Left ventricle myocardium inferior (tissue), 1 donor: ENCODE data around the gene RAB11FIP4. TPM values are rescaled to one million over a fixed set of nuclear protein-coding genes. Genes with fewer than 3 reads are reported as not detected.

Experiments
- DNase-seq: peaks from one replicate; pipeline ENCODE4 v3.0.0-alpha.2; 2020
- H3K27ac ChIP-seq: fragments of 200-600 bp; replicated peaks from 2 replicates; pipeline ENCODE4 v1.8.0; 2021
- H3K27me3 ChIP-seq: fragments of 200-600 bp; 2 replicates; pipeline ENCODE4 v1.8.0; 2021; ENCODE audit warnings: low read depth
- H3K36me3 ChIP-seq: fragments of 200-600 bp; 2 replicates; pipeline ENCODE4 v1.8.0; 2021
- H3K4me1 ChIP-seq: fragments of 200-600 bp; 2 replicates; pipeline ENCODE4 v1.8.0; 2021
- H3K4me3 ChIP-seq: fragments of 200-600 bp; 2 replicates; pipeline ENCODE4 v1.8.0; 2021; ENCODE audit warnings: mild to moderate bottlenecking, moderate library complexity
- H3K9me3 ChIP-seq: fragments of 200-600 bp; replicated peaks from 2 replicates; pipeline ENCODE4 v1.8.0; 2021
- intact Hi-C: fragments of 100-400 bp; cut with micrococcal nuclease; formaldehyde crosslinking; loops from one replicate; pipeline ENCODE4 v1.11.0; 2022
- total RNA-seq: library from RNA; stranded (reverse); fragmentation: NEBNext Ultra II Directional; extraction: Animal tissue kit (Norgen Biotek cat#: 25700); gene quantifications from one replicate; pipeline ENCODE4 v1.2.1, GENCODE V29; 2021
- TF ChIP-seq, protein P1 (sequence below): fragments of 200-600 bp; IDR thresholded peaks from 2 replicates; pipeline ENCODE4 v1.8.0; 2021; ENCODE audit warnings: antibody characterized with exemption, mild to moderate bottlenecking, borderline replicate concordance
- donor health status: DM: no; HTN: yes; CAD: no; lungs with severe emphysema.

RAB11FIP4 gene
- total RNA-seq, 1 donor from 2014 or later, result 8.3 TPM

DNA sequence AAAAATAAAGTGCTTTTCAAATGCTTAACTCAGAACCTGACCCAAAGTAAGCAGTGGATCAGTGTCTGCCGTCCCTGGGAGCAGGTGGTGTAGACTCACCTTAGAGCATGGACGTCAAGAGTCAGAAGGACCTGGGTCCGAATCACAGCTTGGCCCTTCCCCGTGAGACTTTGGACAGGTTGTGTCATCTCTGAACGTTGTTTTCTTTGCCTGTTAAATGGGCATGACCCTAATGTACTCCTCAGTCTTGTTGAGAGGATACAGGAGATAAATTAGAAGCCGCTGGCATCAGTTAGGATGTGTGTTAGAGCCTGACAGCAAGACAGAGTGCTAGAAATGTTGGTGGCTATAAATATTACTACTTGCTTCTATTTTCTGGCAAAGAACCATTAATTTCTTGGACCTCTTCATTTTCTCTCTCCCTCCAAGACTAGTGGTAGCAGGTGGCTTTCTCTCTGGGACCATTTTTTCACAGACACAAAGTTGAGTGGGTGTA is 68.8 kb downstream of the RAB11FIP4 start:
- no peaks in the 10 kb centered on the region for H3K27me3 ChIP-seq
- DNase-seq, result no peak
- intact Hi-C loops, result no loop called here
- TF ChIP-seq, protein P1, sequence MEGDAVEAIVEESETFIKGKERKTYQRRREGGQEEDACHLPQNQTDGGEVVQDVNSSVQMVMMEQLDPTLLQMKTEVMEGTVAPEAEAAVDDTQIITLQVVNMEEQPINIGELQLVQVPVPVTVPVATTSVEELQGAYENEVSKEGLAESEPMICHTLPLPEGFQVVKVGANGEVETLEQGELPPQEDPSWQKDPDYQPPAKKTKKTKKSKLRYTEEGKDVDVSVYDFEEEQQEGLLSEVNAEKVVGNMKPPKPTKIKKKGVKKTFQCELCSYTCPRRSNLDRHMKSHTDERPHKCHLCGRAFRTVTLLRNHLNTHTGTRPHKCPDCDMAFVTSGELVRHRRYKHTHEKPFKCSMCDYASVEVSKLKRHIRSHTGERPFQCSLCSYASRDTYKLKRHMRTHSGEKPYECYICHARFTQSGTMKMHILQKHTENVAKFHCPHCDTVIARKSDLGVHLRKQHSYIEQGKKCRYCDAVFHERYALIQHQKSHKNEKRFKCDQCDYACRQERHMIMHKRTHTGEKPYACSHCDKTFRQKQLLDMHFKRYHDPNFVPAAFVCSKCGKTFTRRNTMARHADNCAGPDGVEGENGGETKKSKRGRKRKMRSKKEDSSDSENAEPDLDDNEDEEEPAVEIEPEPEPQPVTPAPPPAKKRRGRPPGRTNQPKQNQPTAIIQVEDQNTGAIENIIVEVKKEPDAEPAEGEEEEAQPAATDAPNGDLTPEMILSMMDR, result no peak
- no peak overlapping the region for H3K27ac ChIP-seq
- no peaks in the 10 kb centered on the region for H3K9me3 ChIP-seq
- no peaks in the 10 kb centered on the region for H3K36me3 ChIP-seq
- no peaks in the 10 kb centered on the region for H3K4me1 ChIP-seq
- no peak overlapping the region for H3K4me3 ChIP-seq

DNA sequence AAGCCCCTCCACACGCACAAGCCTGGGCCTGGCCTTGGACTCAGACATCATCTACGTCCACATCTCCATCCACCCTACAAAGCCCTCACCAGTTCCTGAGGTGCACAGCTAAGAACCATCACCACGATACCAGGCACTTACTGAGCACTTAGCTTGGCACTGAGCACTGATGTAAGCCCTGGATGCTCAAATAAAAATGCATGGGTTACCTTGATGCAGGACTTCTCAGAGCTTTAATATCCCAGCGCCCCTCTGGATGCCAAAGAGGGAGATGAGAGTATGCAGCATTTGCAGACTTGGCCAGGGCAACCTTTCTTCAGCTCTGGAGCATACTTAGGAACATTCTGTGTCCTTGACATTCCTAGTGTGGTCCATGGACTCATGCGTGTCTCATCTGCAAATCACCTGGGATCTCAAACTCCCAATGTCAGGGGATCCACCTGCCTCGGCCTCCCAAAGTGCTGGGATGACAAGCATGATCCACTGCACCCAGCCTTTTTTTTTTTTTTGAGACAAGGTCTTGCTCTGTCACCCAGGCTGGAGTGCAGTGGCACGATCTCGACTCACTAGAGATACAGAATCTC is 69.8 kb downstream of the RAB11FIP4 start:
- no peak overlapping the region for H3K4me3 ChIP-seq
- H3K4me1 ChIP-seq, result peaks cover 3% of the 10 kb centered on the region
- no peak overlapping the region for H3K27ac ChIP-seq
- no peaks in the 10 kb centered on the region for H3K36me3 ChIP-seq
- H3K9me3 ChIP-seq, result no peaks in the 10 kb centered on the region
- no peaks in the 10 kb centered on the region for H3K27me3 ChIP-seq
- intact Hi-C loops, result no loop called here
- DNase-seq, result no peak
- TF ChIP-seq, protein P1, result no peak

DNA sequence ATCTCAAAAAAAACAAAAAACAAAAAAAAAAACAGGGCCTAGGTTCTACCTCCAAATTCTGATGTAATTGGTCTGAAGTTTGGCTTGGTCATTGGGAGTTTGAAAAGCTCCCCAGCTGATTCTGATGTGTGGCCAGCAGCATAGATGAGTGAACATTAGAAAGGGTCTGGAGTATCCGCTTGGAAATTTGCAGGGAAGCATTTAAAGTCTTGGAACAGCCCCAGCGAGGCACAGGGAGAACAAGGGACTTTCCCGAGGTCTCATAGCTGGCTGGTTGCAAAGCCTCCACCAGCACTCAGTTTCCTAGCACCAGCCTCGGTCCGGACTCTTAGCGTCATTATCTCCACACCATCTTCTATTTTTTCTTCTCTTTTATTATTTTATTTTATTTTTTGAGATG is 70.8 kb downstream of the RAB11FIP4 start:
- TF ChIP-seq, protein P1, result no peak
- H3K27ac ChIP-seq, result no peak overlapping the region
- no peak for DNase-seq
- no peak overlapping the region for H3K4me3 ChIP-seq
- H3K4me1 ChIP-seq, result peaks cover 10% of the 10 kb centered on the region
- intact Hi-C loops, result no loop called here
- H3K36me3 ChIP-seq, result no peaks in the 10 kb centered on the region
- no peaks in the 10 kb centered on the region for H3K27me3 ChIP-seq
- H3K9me3 ChIP-seq, result no peaks in the 10 kb centered on the region

DNA sequence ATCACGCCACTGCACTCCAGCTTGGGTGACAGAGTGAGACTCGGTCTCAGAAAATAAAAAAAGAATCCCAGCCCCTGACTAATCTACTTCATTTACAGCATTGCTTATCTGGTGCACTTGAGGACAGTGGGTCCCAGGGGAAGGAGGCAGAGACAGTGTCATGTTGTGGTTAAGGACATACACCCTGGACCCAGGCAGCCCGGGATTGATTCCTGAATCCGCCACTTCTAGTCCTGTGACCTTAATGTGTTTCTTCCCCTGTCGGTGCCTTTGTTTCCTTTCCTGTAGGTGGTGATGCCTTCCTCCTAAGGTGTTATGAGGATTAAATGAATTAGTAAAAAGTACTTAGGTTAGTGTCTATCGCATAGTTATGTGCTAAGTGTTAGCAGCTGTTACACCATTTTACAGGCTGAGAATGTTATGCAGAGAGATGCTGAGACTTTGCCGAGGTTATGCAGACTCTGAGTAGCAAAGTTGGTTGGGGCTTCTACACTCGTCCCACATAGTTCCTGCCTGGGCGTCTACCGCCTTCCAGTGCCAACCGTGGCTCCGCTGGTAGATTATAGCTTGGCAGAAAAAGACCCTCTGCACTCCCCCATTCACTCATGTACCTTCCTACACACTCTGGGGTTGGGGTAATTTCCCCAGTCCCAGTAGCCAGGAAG is 74.8 kb downstream of the RAB11FIP4 start:
- H3K27me3 ChIP-seq, result no peaks in the 10 kb centered on the region
- no peak overlapping the region for H3K4me3 ChIP-seq
- peaks cover 36% of the 10 kb centered on the region for H3K4me1 ChIP-seq
- intact Hi-C loops, result no loop called here
- no peak for DNase-seq
- TF ChIP-seq, protein P1, result no peak
- H3K27ac ChIP-seq, result no peak overlapping the region
- H3K9me3 ChIP-seq, result no peaks in the 10 kb centered on the region
- no peaks in the 10 kb centered on the region for H3K36me3 ChIP-seq

DNA sequence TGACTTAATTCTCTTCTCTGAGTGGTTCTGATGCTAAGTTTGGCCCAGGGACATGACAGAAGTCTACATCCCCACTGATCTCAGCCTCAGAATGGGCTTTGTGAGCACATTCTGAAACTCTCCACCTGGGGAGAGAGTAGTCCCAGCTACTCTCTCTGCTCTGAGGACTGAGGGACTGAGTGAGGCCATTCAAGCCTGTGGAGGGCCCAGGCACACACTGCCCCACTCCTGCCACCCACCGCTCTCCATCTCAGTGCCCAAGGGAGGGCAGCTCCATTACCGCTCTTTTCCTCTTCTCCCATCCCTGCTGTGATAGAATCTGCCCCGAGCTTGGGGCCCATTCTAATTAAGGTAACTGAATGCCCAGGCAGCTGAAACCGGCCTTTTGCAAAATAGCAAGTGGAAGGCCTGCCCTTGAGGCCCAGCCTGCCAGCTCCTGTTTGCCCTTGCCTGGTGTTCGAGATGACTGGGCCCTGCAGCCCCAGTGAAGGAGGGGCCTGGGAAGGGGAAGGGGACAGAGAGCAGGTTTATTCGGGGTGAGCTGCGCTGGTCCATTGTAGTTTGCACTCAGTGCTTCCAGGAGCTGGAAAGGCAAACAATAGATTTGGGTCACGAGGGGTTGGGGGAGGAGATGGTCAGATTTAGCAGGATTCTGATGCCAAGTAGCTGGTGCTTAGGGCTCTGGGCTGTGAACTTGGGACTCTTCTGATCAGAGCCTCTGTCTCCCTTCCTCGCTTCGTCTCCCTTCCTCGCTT is 76.2 kb downstream of the RAB11FIP4 start:
- peak overlapping the region; percentile 87 for H3K27ac ChIP-seq

More for the DNA sequence above, 76.2 kb downstream of the RAB11FIP4 start:
- no peaks in the 10 kb centered on the region for H3K36me3 ChIP-seq
- DNase-seq, result peak; percentile 37
- intact Hi-C loops, result no loop called here
- H3K4me1 ChIP-seq, result peaks cover 36% of the 10 kb centered on the region
- H3K4me3 ChIP-seq, result no peak overlapping the region
- no peaks in the 10 kb centered on the region for H3K9me3 ChIP-seq
- TF ChIP-seq, protein P1, result no peak
- H3K27me3 ChIP-seq, result peaks cover 4% of the 10 kb centered on the region
